Endothelial cell of umbilical vein (primary cell): ENCODE data around the gene FIZ1. TPM values are rescaled to one million over a fixed set of nuclear protein-coding genes. Genes with fewer than 3 reads are reported as not detected.

Source experiments
- BruUV-seq: library from RNA; stranded (reverse); fragments of 400-500 nt; replicated peaks from 2 replicates; lab custom pipeline; 2021; lab: Mats Ljungman, UMichigan
- CTCF ChIA-PET: fragments of 300-600, 350-600 bp; sonication (Branson Sonifier 250); formaldehyde crosslinking; loops from one replicate; lab custom pipeline; 2021; ENCODE audit warnings: antibody characterized with exemption, inconsistent platforms; lab: Charles Lee
- POLR2A ChIA-PET: fragments of 300-600, 350-600 bp; sonication (Branson Sonifier 250); formaldehyde crosslinking; loops from one replicate; lab custom pipeline; 2021; ENCODE audit warnings: antibody characterized with exemption, inconsistent platforms; lab: Charles Lee
- DNase-seq: peaks from one replicate; pipeline ENCODE4 v3.0.0-alpha.2; 2011; ENCODE audit warnings: low read depth, low spot score
- FAIRE-seq: peaks from 2 replicates; lab custom pipeline; 2011; peaks lifted over from hg19 to GRCh38; lab: Jason Lieb, UNC
- H2AFZ ChIP-seq: 2 replicates; pipeline ENCODE4 v1.6.0; 2012; ENCODE audit warnings: low read depth, low read length, control low read depth, inconsistent platforms
- H3K27ac ChIP-seq: 2 replicates; pipeline ENCODE4 v1.5.1; 2011; ENCODE audit warnings: low read depth, mild to moderate bottlenecking, control low read depth, low read length, moderate library complexity; ENCODE audit not compliant: insufficient read depth
- H3K27me3 ChIP-seq, 2 experiments: 2 replicates each; pipeline versions ENCODE4 v1.6.0 to v1.6.1; 2011; ENCODE audit warnings: low read length in 2 of 2, mixed read lengths in 1 of 2; ENCODE audit not compliant: control insufficient read depth in 2 of 2, insufficient read depth in 2 of 2
- H3K36me3 ChIP-seq, 2 experiments: 2 replicates in 1 of 2; 3 replicates in 1 of 2; pipeline ENCODE4 v1.5.1; 2011; ENCODE audit warnings: low read length in 2 of 2, mild to moderate bottlenecking in 1 of 2, moderate library complexity in 1 of 2; ENCODE audit not compliant: control insufficient read depth in 2 of 2, insufficient read depth in 2 of 2; ENCODE audit errors: extremely low read depth in 1 of 2
- H3K4me1 ChIP-seq: 3 replicates; pipeline ENCODE4 v1.5.1; 2011; ENCODE audit warnings: mild to moderate bottlenecking, low read length; ENCODE audit not compliant: control insufficient read depth, insufficient read depth; ENCODE audit errors: extremely low read depth
- H3K4me2 ChIP-seq: 2 replicates; pipeline ENCODE4 v1.6.1; 2011; ENCODE audit warnings: low read length, control low read depth, mixed read lengths; ENCODE audit not compliant: insufficient read depth
- H3K4me3 ChIP-seq, 3 experiments: fragments of 200-600 bp in 1 of 3; sonication (generic), shearing (Covaris generic) in 1 of 3; replicated peaks in 1 of 3; 2 replicates each; pipeline ENCODE4 v1.5.1; 2011 to 2016; ENCODE audit warnings: control low read depth in 3 of 3, low read length in 3 of 3, mild to moderate bottlenecking in 2 of 3, inconsistent platforms in 1 of 3, low read depth in 1 of 3, moderate library complexity in 1 of 3; ENCODE audit not compliant: insufficient read depth in 1 of 3
- H3K79me2 ChIP-seq: 2 replicates; pipeline ENCODE4 v1.6.0; 2012; ENCODE audit warnings: low read length, inconsistent platforms; ENCODE audit not compliant: control insufficient read depth, insufficient read depth
- H3K9ac ChIP-seq: replicated peaks from 2 replicates; pipeline ENCODE3; 2011; ENCODE audit warnings: low read length, control low read depth; ENCODE audit not compliant: insufficient read depth; ENCODE audit errors: extremely low read depth
- H3K9me1 ChIP-seq: replicated peaks from 3 replicates; pipeline ENCODE4 v1.6.0; 2011; ENCODE audit warnings: mild to moderate bottlenecking, low read length; ENCODE audit not compliant: control insufficient read depth, insufficient read depth; ENCODE audit errors: extremely low read depth
- H3K9me3 ChIP-seq: replicated peaks from 2 replicates; pipeline ENCODE4 v1.5.1; 2012; ENCODE audit warnings: low read length, inconsistent platforms; ENCODE audit not compliant: control insufficient read depth, insufficient read depth
- H4K20me1 ChIP-seq: replicated peaks from 2 replicates; pipeline ENCODE3; 2011; ENCODE audit warnings: mild to moderate bottlenecking, low read length; ENCODE audit not compliant: control insufficient read depth, insufficient read depth; ENCODE audit errors: extremely low read depth
- CTCF ChIP-seq, 2 donors: IDR thresholded peaks; 1 replicate in 1 of 2; 2 replicates in 1 of 2; pipeline ENCODE4 v1.5.1; 2011; ENCODE audit warnings: low read length in 2 of 2, mild to moderate bottlenecking in 2 of 2, moderate library complexity in 2 of 2, control low read depth in 1 of 2, inconsistent platforms in 1 of 2, low read depth in 1 of 2; ENCODE audit not compliant: insufficient read depth in 1 of 2; ENCODE audit errors: extremely low read depth in 1 of 2
- EZH2 ChIP-seq: IDR thresholded peaks from 2 replicates; pipeline ENCODE4 v1.6.1; 2012; ENCODE audit warnings: borderline replicate concordance, low read depth, mild to moderate bottlenecking, moderate library complexity, low read length, inconsistent platforms; ENCODE audit not compliant: severe bottlenecking
- FOS ChIP-seq: IDR thresholded peaks from 2 replicates; pipeline ENCODE4 v1.6.1; 2011; ENCODE audit warnings: mild to moderate bottlenecking, low read length, moderate library complexity, borderline replicate concordance; ENCODE audit not compliant: insufficient read depth
- GATA2 ChIP-seq: IDR thresholded peaks from 2 replicates; pipeline ENCODE4 v1.7.0; 2011; ENCODE audit warnings: low read depth, mild to moderate bottlenecking, moderate library complexity, mixed read lengths, low read length; ENCODE audit not compliant: insufficient read length, insufficient read depth
- JUN ChIP-seq: IDR thresholded peaks from 2 replicates; pipeline ENCODE4 v1.6.1; 2011; ENCODE audit warnings: borderline replicate concordance, low read depth; ENCODE audit not compliant: insufficient read length, insufficient read depth
- MAX ChIP-seq: IDR thresholded peaks from 2 replicates; pipeline ENCODE4 v1.6.1; 2011; ENCODE audit not compliant: insufficient read depth, insufficient read length
- MYC ChIP-seq: IDR thresholded peaks from one replicate; pipeline ENCODE4 v1.6.1; 2011; ENCODE audit warnings: mild to moderate bottlenecking, low read depth, low read length
- POLR2A ChIP-seq: IDR thresholded peaks from 2 replicates; pipeline ENCODE4 v1.6.1; 2012; ENCODE audit warnings: low read depth, mild to moderate bottlenecking, control low read depth, low read length
- POLR2AphosphoS5 ChIP-seq: IDR thresholded peaks from 2 replicates; pipeline ENCODE4 v1.6.1; 2012; ENCODE audit warnings: low read depth, mild to moderate bottlenecking, control low read depth, low read length, moderate library complexity; ENCODE audit not compliant: insufficient read depth
- dilution Hi-C: fragments of 300-500 bp; cut with MboI; formaldehyde crosslinking; loops from one replicate; pipeline ENCODE4 v1.15.0; 2019; ENCODE audit warnings: low sequenced_read_pairs; ENCODE audit not compliant: extremely low pct_ligation_motif_present
- intact Hi-C: fragments of 100-400 bp; cut with micrococcal nuclease; formaldehyde crosslinking; loops from one replicate; pipeline ENCODE4 v1.10.0; 2022
- polyA plus RNA-seq, 4 experiments: library from polyadenylated mRNA; depleted of rRNA in 3 of 4; stranded (reverse) in 3 of 4; unstranded in 1 of 4; fragments of >200 nt; gene quantifications; 2 replicates each; pipeline versions ENCODE4 v1.2.1 to v1.2.3, GENCODE V29; 2011 to 2012; ENCODE audit warnings: missing spikeins in 1 of 4
- total RNA-seq: library from RNA; stranded (reverse); gene quantifications from 2 replicates; pipeline ENCODE4 v1.2.3, GENCODE V29; 2021

The FIZ1 gene
- total and polyA plus RNA-seq, 2 donors (not counting 3 experiments of a cell fraction or from before 2014, with no cell fraction given), result 6.6 to 15.6 TPM

DNA sequence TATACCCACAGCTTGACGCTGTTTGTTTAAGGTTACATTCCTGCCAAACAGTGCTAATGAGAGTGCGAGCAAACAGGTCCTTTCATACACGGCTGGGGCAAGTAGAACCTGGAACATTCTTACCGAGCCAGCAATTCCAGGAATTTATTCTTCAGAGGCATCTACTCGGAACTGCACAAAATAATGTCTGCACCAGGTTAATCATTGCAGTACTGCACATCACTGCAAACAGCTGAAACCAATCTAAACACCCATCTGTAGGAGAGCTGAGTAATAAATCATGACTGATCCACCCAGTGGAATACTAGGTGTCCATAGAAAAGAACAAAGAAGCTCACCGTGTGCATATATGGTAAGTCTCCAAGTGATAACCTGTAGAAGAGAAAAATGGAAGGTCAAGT lies 17.5 kb downstream of the FIZ1 start:
- no TSS peak for BruUV-seq
- no peak overlapping the region for H3K9ac ChIP-seq
- dilution Hi-C loops, result no loop called here
- DNase-seq (no peak), FAIRE-seq (no peak)
- no peak overlapping the region for H2AFZ ChIP-seq
- TF ChIP-seq MYC (no peak), POLR2AphosphoS5 (no peak), GATA2 (no peak), MAX (no peak), JUN (no peak), POLR2A (no peak), EZH2 (no peak), CTCF (IDR thresholded peaks at IDR 0.05; ENCODE audit: extremely low read depth in 1 of 2, insufficient read depth in 1 of 2, low read depth in 1 of 2, low read length in 2 of 2) (no peak), FOS (no peak)
- H3K79me2 ChIP-seq, result peaks cover 12% of the 10 kb centered on the region
- ChIA-PET POLR2A (interaction anchor here (0.7 to 1.5 kb wide), 2 partner anchors 17 to 23 kb away, joined by 4 to 5 read pairs; partner anchors contain the start of gene FIZ1), CTCF (interaction anchor here (0.8 kb wide), 1 partner anchor 23 kb away, joined by 3 read pairs; no protein-coding TSS in a partner anchor)
- H3K36me3 ChIP-seq, result peaks cover 0 to 7% of the 10 kb centered on the region in 2 experiments
- H4K20me1 ChIP-seq, result no peaks in the 10 kb centered on the region
- peaks cover 4% of the 10 kb centered on the region for H3K4me1 ChIP-seq
- no peaks in the 10 kb centered on the region for H3K9me1 ChIP-seq
- H3K4me2 ChIP-seq, result no peak overlapping the region
- intact Hi-C loops, result loop anchor here (2.0 kb wide), 1 partner anchor 17 kb away; the partner anchor contains the start of gene FIZ1
- peaks cover 4 to 7% of the 10 kb centered on the region in 2 experiments for H3K27me3 ChIP-seq
- no peaks in the 10 kb centered on the region for H3K9me3 ChIP-seq
- H3K27ac ChIP-seq, result no peak overlapping the region
- H3K4me3 ChIP-seq, result no peak overlapping the region
